DMS 273 treated with DMSO at 0.1 percent for 48 hours (cell line): ENCODE data around the gene TSPAN31.

Source experiments
- DNase-seq: peaks from one replicate; lab custom pipeline; 2025; lab: John Stamatoyannopoulos, UW

Gene TSPAN31

DNA sequence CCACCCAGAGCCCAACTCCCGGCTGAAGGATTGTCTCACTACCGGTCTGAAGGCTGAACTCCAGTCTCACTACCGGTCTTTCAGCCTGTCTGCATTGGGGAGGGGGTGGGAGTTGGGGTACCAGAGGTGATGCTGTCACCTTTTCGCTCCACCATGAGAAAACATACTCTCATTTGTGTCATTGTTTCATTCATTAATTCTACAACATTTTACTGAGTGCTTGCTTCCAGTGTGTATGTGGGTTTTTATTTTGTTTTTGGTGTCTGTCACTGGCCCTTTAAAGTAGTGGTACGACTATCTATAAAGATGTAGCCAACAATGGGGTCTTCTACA, 7.8 kb downstream of the TSPAN31 start:
- no peak for DNase-seq

DNA sequence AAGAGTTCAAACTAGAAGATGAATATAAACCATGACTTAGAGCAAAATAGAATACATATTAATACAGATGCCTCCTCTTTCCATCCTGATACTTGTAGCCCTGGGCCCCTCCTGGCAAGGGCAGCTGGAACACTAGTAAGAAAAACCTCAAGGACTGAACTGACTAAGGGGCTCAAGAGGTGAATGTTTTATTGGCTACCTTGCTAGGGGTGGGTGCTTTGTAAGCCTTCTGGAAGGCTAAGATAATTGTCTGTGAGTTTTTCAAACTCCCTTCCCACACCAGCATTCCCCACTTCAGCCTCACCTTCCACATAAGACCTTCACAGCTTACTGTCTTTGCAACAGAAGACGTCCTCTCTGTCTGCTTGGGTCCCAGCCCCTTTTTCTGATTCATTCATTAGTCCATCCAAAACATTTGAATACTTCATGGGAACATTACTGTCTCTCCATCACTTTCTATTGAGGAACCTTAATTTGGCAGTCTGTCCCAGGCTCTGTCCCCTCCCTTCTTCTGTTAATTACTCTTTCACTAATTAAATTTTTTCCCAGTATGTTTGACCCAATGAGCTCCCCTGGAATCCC, 9.0 kb downstream of the TSPAN31 start:
- DNase-seq, result no peak

DNA sequence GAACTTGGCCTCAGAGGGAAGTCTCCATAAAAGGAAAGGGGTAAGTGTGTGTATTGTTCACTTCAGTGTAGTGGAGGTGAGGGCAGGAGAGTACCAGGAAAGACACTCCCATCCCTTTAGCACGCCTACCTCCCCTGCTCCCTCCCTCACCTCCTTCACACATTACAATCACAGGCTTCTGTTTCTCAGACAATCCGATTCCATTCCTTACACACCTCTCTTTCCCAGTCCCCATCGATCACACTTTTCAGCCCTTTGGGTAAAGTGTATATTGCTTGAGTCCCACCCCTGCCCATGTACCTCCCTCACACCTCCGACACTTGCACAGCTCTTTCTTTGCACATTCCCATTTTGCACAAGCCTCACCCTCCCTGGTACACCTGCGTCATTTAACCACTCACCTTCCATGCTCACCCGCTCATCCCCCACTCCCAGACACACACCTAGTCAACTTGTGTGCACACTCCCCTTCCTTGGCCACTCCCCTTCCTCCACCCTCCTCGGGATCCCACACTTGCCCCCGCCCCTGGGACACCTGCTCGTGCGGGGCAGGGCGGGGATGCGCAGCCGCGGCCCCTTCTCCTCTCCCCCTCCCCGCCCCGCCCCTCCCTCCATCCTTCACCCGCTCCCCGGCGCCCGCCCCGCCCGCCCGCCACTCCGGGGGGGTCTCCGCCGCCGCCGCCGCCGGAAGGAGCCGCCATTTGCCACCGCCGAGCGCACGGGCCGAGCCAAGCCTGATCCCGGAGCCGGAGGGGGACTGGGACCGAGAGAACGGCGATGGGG, 9.8 kb downstream of the TSPAN31 start, which contains the start of gene MARCHF9:
Gene MARCHF9, plus strand, starts transcription at position 693 of the 783 bp plus-strand sequence. CDS start 426 bp downstream, outside the sequence.
- DNase-seq, result no peak

DNA sequence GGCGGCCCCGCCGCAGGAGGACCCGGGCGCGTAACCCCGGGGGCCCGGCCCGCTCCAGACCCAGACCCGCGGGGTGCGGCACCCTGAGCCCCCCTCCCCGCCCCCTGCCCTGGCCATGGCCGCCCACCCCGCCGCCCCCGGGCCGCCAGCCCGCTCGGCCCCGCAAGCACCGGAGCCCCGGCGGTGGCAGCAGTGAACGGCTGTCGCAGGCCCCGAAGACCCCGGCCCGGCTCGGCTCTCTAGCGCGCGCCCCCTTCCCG, 10.3 kb downstream of the TSPAN31 start:
- no peak for DNase-seq

DNA sequence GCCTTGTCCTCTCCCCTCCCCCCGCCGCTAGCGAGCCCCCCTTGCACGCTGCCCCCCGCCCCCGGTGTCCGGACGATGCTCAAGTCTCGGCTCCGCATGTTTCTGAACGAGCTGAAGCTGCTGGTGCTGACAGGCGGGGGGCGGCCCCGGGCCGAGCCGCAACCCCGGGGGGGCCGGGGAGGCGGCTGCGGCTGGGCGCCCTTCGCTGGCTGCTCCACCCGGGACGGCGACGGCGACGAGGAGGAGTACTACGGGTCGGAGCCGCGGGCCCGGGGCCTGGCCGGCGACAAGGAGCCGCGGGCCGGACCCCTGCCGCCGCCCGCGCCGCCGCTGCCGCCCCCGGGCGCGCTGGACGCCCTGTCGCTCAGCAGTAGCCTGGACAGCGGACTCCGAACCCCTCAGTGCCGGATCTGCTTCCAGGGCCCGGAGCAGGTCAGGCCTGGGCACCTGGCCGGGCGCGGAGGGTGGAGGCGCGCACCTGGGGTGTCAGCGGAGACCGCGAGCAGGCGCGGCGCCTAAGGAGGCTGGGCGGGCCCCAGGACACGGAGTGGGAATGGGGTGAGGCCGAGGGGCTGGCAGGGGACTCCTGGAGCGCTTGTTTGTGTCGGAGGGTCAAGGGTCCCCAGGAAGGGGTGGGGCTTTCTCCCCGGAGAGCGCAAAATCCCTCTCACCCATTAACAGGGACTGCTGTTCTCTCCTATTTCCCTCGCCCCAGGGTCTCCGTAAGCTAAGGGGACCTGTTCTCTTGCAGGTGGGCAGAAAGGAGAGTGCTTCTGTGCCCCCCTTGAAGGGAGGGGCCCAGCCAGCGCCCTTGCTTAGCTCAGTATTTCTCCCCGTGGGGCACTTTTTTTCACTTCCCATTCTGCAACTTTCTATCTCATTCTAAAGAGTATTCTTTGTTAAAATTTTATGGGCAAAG, 10.9 kb downstream of the TSPAN31 start:
- no peak for DNase-seq

DNA sequence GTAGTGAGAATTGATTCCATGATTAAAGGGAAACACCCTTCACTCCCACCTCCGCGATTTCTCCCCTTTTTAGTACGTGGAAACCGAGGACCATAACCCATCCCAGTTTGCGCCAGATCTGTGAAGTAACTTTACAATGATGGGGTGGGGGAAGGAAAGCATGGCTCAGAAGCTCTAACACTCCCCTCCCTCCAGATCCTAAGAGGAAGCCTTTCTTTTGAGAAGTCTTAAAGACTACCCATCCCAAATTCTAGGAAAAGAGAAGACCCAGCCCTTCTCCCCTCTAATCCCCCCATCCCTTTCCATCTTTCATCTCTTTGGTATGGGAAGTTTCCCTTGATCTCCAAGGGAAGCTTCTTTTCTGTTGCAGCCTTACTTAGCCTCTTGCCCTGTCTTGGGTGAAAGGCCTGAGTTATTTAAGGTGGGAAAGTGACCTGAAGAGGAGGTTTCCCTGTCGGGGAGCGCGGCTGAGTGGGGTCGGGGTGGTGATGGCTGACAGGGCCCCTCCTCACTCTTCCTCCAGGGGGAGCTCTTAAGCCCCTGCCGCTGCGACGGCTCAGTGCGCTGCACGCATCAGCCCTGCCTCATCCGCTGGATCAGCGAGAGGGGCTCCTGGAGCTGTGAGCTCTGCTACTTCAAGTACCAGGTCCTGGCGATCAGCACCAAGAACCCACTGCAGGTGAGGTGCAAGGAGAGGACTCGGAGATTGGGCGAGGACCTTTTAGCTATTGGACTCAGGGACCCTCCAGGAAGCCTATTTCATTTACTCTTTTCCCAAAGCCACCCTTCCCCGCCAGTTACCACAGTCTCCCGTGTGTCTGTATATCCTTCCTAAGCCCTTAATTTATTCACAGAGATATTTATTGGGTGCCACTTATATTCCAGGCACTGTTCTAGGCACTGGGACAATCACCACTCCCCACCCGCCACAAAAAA, 11.8 kb downstream of the TSPAN31 start:
- no peak for DNase-seq

DNA sequence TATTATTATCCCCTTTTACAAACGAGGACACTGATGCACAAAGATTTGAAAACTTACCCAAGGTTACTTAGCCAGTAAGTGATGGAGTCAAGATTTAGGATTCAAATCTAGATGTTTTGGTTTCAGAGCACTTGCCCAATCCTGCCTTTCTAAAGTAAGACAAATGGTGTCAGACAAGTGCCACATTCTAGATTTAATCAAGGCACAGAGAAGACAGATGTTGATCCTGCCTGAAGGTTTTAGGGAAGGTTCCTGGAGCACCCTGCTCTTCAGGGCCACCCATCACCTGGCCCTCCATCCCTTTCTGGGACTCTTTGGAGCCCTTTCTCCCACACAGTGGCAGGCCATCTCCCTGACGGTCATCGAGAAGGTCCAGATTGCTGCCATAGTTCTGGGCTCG, 12.9 kb downstream of the TSPAN31 start:
- no peak for DNase-seq

DNA sequence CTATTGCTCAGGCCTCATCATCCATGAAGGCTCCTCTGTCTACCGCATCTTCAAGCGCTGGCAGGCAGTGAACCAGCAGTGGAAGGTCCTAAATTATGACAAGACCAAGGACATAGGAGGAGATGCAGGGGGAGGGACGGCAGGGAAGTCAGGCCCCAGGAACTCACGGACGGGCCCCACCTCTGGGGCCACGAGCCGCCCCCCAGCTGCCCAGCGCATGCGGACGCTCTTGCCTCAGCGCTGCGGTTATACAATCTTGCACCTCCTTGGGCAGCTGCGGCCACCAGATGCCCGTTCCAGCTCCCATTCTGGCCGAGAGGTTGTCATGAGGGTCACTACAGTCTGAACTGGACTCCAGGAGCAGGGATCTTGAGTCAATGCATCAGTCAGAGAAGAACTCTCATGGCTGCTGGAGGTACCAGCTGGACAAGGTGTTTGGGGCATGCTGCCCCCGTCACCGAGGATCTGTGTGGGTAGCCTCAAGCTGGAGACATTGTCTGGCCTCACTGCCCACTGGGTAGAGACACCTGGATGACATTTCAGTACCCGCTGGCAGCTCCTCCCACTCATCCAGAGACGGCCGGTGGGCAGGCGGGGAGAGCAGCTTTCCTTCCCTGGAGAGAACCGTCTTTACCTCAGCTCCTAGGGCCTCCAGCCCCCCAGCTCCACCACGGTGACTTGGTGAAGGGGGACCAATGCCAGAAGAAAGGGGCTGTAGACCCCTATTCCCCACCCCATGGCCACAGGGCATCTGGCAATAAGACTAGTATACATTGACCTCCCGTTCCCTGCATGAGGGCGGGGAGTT, 13.9 kb downstream of the TSPAN31 start:
- no peak for DNase-seq

DNA sequence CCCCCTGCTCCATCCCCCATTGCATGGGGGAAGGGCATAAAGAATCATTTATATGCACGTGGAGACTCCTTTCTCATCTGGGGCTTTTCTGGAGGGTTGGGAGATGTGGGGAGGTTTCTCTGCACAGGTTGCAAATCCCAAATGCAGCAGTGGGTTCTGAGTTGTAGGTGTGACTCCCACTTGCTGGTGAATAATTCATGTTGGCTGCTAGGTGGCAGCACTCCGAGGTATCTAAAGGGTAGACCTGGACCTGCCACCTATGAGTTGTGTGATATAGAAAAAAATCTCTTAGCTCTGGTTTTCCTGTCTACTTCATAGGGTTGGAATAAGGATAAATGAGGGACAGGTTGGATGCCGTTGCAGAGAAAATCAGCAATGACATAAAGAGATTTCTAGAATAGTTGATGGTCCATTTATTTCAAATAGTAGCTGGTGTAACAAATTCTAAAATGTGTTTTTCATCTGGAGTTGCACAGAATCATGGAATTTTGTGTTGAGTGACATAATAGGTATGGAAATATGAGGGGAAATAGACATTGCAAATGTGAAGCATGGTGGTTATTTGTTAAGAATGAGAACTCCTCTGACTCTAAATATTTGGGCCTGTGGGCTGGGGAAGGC, 14.6 kb downstream of the TSPAN31 start:
- DNase-seq, result no peak

DNA sequence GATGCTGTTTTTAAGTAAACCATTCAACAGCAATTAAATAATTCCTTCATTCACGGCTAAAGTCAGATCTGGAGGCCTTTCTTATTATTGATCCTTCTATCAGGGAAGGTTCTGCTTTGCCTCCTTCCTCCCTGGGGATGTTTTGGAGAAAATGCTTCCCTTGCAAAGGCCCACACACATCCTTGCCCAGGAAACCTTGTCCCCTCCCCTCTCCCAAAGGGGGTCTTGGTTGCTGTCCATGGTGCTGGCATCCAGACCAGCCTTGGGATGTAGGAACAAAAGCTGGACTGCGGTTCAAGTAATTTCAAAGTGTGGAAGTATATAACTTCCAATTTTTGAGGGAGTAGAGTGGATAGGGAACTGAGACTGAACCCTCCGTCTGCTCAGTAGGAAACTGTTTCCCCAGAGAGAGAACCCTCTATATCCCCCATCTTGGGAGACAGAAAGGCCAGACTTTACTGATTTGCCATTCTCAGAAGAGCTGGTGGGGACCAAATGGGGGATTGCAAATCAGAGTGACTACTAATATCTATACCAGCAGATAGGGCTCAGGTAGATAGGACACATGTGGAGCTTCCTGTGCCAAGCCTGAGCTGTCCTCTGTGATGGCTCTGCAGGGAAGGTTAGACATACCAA, 15.6 kb downstream of the TSPAN31 start:
- no peak for DNase-seq

DNA sequence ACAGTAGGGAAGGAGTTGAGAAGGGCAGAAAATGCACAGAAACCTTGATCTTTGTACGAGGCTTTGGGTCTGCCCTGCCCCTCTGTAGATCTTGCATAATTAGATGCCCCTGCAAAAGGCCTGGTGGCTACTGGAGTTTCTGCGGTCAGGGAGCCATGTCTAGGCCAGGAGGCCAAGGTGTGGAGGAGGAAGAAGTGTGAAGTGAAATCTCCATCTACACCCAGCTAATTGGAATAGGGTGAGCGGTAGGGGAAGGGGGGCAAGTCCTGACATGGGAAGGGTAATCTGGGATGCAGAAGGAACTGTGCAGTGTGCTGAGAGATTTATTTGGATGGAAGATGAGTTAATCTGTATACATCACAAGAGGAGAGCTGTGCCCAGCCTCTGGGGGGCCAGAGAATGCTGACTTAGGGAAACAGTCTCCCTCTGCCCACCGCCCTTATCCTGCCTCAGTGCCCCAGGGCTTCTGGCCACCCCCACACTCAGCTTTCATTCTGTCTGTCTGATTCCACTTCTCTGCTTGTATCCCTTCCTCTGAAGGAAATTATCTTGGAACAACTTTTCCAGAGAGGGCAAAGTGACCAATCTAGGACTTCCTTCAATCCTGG, 16.7 kb downstream of the TSPAN31 start:
- DNase-seq, result no peak

DNA sequence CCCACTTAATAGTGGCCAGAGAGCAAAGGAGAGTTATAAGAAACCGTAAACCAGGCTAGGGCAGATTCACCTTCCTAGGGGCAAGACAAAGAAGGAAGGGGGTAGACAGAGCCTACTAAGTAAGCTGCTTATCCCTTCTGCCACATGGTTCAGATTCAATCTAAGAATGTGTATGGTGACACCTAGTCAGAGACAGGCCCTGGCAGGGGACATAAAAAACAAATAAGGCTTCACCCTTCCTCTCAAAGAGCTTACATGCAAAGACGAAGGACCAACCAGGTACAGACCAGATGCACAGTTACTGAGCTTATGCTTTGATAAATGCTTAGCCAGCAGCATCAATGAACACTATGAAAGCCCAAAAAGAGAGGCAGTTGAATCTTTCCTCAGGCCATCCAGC, 17.6 kb downstream of the TSPAN31 start:
- DNase-seq, result no peak

DNA sequence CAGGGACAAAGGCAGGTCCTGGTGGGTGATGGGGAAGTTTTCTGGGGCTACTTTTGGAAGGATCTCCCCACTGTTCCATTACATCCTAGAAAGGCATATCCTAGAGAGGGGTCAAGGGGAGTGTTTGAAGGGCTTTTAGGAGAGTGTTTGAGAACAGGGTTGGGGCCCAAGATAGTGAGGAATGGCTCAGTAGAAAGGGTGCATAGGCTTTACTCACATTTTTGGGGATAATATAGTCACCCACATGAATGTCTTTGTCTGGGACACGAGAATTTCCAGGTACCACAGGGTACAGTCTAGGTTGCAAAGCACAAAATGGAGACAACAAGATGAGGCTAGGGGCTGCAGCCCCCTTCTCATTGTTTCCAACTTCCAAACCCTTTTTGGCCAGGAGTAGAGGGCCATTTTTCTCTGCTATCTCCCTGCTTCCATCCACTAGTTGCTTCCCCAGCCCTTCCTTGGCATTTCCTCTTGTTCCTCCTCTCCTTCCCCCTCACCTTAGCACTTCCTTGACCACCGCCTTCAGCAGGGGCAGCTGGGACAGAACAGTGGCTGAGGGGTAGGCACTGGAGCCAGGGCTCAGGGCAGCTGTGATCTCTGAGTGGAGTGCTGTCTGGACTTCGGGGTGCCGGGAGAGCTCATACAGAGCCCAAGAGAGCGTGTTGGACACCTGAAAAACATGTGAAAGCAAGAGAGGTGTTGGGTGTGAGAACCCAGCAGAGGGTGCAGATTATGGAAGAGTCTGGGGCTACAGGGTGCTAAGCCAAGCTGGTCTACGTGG, 19.2 kb downstream of the TSPAN31 start:
- no peak for DNase-seq

DNA sequence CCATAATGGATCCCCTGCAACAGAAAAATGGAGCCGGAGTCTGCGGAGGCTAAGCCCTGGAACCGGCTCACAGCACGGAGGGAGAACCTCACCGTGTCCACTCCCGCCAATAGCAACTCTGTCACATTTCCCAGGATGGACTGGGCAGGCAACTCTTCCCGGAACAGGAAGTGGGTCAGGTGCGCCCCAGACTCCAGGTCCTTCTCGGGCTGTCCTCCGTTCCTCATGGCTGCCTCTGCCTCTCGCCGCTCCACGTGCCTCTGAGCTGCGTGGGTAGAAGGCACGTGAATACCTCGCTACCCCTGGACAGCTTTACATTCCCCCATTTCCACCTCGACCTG, 19.8 kb downstream of the TSPAN31 start:
- DNase-seq, result no peak

DNA sequence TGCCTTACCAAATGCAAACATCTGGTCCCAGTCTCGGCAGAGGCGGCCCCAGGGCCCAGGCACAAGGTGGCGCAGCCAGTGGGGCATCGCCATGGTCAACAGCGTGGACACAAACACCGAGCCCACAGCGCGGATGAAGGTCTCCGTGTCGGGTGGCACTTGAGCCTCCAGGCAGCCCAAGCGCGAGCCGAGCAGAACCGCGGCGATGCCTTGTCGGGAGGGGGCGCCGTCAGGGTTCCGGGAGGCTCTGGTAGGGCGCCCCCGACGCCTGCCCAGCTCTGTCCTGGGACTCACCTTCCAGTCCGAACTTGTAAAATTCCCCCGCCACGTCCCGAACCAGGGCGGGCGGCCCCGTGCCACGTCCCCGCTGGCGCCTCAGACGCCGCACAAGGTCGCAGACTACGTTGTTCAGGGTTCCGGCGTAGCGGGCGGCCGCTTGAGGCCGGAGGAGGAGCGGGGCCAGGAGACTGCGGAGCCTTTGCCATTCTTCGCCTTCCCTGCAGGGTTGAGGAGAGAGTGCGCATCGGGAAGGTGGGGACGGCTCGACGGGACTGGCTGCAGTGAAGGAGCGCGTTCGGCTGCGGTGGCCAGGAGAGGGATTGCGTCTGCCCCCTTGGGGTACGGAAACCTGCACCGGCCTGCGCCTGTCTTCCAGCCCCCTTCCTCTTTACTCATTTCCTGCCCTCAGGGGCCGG, 20.3 kb downstream of the TSPAN31 start:
- no peak for DNase-seq

DNA sequence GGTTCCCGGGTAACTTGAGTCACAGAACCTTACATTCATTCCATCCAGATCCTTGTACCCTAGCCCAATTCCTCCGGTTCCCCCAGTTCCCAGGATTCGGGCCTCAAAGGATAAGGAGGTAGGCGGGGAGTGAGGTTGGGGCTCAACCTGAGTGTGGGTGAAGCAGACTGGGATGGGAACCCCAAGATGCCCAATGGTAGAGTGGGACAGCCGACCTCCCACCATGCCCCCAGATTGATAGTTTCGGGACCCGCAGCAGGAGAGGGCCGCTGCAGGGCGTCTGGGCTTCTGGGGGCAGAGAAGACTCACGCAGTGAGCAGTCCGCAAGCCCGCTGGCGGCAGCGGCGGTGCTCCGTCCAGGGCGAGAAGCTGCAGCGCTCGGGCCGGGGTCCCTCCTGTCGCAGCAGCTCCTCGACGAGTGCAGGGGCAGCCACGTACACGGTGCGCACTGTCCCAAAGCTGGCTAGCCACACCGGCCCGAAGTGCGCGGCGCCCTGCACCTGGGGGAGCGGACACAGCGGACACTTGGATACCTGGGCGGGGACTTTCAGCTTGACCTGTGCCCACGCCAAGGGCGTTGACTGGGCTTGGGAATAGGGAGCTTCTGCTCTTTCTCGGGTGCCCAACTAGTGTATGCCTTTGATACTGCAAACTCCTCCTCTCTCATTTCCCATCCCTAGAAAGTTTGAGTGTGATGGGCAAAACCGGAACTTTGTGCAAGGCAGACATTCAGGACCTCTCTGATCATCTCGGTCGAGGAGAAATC, 21.0 kb downstream of the TSPAN31 start:
- DNase-seq, result no peak

DNA sequence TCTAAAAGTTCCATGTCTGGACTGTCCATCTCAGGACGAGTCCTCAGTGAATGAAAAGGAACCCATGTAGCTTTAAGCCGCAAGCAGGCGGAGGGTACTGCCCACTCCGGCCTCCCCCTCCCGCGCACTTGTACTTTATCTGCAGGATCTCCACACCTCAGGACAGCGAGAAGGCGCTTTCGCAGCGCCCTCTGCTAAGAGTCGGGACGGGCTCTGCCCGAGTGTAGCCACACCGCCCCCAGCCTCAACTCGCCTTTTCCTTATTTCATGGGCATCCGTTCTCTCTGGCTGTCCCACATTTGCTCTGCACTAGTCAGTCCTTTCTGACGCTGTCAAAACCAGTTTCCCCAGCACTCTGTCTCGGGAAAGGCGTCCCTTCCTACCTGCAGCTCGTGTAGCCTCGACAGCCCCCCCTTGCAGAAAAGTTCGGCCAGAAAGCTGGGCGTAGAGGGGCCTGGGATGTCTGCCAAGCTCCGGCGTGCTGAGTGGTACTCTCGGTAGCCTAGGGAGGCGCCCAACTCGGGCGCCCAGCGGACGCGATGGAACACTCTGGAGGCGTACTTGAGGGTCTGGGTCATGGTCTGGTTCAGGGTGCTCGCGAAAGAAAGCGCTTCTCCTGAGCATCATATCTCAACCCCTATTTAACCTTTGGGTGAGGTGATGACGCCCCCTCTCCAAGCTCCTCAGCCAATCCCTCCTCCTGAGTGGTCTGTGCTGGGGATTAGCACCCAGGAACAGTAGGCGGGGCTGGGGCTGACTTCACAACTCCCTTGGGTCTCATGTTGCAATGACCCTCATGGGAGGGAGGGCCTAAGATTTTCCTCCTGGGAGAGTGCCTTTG, 21.8 kb downstream of the TSPAN31 start, which contains the start of gene CYP27B1:
Gene CYP27B1, minus strand, starts transcription at position 615 of the 841 bp plus-strand sequence. Its CDS starts 37 bp downstream, at position 578.
- no peak for DNase-seq
